ENCODE measurements around the gene ATXN1.

The ATXN1 gene

GRCh38 chr6:16670617-16671051 is 90.6 kb downstream of the ATXN1 start:
- no peak for DNase-seq

- DNase-seq, result no peak
Measured at GRCh38 chr6:16670183-16670582, 91.1 kb downstream of the ATXN1 start.

GRCh38 chr6:16669227-16669626 is 92.0 kb downstream of the ATXN1 start:
- DNase-seq, result peak; percentile 78

- no peak for DNase-seq
Measured at GRCh38 chr6:16667509-16667908, 93.8 kb downstream of the ATXN1 start.

- DNase-seq, result no peak
Measured at GRCh38 chr6:16665992-16666391, 95.3 kb downstream of the ATXN1 start.

- DNase-seq, result no peak
Measured at GRCh38 chr6:16665182-16665581, 96.1 kb downstream of the ATXN1 start.

GRCh38 chr6:16663901-16664300 is 97.4 kb downstream of the ATXN1 start:
- DNase-seq, result no peak

- DNase-seq, result no peak
Measured at GRCh38 chr6:16660157-16660497, 101.1 kb downstream of the ATXN1 start.

GRCh38 chr6:16659466-16660156 is 101.6 kb downstream of the ATXN1 start:
- no peak for DNase-seq

- DNase-seq, result no peak
Measured at GRCh38 chr6:16658348-16659034, 102.8 kb downstream of the ATXN1 start.

- DNase-seq, result no peak
Measured at GRCh38 chr6:16657768-16658167, 103.5 kb downstream of the ATXN1 start.

GRCh38 chr6:16656451-16656850 is 104.8 kb downstream of the ATXN1 start:
- no peak for DNase-seq

GRCh38 chr6:16654701-16655100 is 106.6 kb downstream of the ATXN1 start:
- no peak for DNase-seq

- DNase-seq, result no peak
Measured at GRCh38 chr6:16653226-16653625, 108.0 kb downstream of the ATXN1 start.

- DNase-seq, result no peak
Measured at GRCh38 chr6:16651871-16652270, 109.4 kb downstream of the ATXN1 start.

GRCh38 chr6:16649890-16650289 is 111.4 kb downstream of the ATXN1 start:
- DNase-seq, result no peak

GRCh38 chr6:16649241-16649640 is 112.0 kb downstream of the ATXN1 start:
- no peak for DNase-seq

- DNase-seq, result no peak
Measured at GRCh38 chr6:16648003-16648402, 113.3 kb downstream of the ATXN1 start.

- DNase-seq, result no peak
Measured at GRCh38 chr6:16647422-16647821, 113.8 kb downstream of the ATXN1 start.

GRCh38 chr6:16644540-16645250 is 116.6 kb downstream of the ATXN1 start:
- DNase-seq, result no peak

GRCh38 chr6:16639684-16640480 is 121.4 kb downstream of the ATXN1 start:
- no peak for DNase-seq

- DNase-seq, result no peak
Measured at GRCh38 chr6:16637635-16638034, 123.6 kb downstream of the ATXN1 start.

Measured in stimulated activated CD8-positive, alpha-beta memory T cell treated with anti-CD3 and anti-CD28 coated beads, Interleukin-4, amount 100 ng/mL, for 48 hours (primary cell).